ENCODE measurements around the gene ZNF211.

The ZNF211 gene

DNA sequence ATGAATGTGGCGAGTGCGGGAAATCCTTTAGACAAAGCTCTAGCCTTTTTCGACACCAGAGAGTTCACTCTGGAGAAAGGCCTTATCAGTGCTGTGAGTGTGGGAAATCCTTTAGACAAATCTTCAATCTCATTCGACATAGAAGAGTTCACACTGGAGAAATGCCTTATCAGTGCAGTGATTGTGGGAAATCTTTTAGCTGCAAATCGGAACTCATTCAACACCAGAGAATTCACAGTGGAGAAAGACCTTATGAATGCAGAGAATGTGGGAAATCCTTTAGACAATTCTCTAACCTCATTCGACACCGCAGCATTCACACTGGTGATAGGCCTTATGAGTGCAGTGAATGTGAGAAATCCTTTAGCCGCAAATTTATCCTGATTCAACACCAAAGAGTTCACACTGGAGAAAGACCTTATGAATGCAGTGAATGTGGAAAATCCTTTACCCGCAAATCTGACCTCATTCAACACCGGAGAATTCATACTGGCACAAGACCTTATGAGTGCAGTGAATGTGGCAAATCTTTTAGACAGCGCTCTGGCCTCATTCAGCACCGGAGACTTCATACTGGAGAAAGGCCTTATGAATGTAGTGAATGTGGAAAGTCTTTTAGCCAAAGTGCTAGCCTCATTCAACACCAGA lies 54.5 kb downstream of the ZNF211 start:
- H3K4me3 ChIP-seq (ENCODE audit: low read depth, low read length): no peak overlapping the region
- peaks cover 50% of the 10 kb centered on the region for H3K79me2 ChIP-seq (ENCODE audit: control insufficient read depth, insufficient read depth, low read length, unreplicated experiment)
- peaks cover 4% of the 10 kb centered on the region for H3K4me1 ChIP-seq (ENCODE audit: control insufficient read depth, insufficient read depth, low read length, unreplicated experiment)
- peaks cover 57% of the 10 kb centered on the region for H3K36me3 ChIP-seq (ENCODE audit: insufficient read depth, low read length)
- no peak overlapping the region for H3K27ac ChIP-seq (ENCODE audit: low read depth, low read length)
- no peaks in the 10 kb centered on the region for H3K27me3 ChIP-seq (ENCODE audit: insufficient read depth, low read length)
- no peak overlapping the region for H2AFZ ChIP-seq (ENCODE audit: low read length, unreplicated experiment)

DNA sequence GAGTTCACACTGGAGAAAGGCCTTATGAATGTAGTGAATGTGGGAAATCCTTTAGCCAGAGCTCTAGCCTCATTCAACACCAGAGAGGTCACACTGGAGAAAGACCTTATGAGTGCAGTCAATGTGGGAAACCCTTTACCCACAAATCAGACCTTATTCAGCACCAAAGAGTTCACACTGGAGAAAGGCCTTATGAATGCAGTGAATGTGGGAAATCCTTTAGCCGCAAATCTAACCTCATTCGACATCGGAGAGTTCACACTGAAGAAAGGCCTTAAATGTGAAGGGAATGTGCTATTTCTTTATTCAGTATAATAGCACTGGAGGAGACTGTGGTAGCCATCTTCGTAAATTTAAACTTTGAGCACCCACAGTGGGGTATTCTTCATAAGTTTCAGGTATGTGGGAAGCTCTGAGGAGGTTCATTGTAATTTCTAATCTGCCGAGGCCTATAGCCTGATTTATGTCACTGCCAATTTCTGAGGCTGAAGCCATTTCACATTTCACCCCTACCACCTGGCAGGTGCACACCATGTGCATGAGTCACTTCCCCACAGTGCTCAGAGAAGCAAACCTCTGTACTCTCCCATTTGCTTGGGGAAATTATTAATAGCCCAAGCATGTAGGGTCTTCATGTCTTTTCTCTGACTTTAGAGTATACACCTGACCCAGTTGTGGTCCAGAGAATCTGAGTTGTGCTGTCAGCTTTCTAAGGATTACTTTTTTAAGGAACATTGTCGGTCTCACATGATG lies 55.2 kb downstream of the ZNF211 start:
- H3K27ac ChIP-seq (ENCODE audit: low read depth, low read length): no peak overlapping the region
- peaks cover 57% of the 10 kb centered on the region for H3K36me3 ChIP-seq (ENCODE audit: insufficient read depth, low read length)
- no peak overlapping the region for H2AFZ ChIP-seq (ENCODE audit: low read length, unreplicated experiment)
- H3K79me2 ChIP-seq (ENCODE audit: control insufficient read depth, insufficient read depth, low read length, unreplicated experiment): peaks cover 43% of the 10 kb centered on the region
- H3K4me3 ChIP-seq (ENCODE audit: low read depth, low read length): no peak overlapping the region
- H3K4me1 ChIP-seq (ENCODE audit: control insufficient read depth, insufficient read depth, low read length, unreplicated experiment): peaks cover 1% of the 10 kb centered on the region
- no peaks in the 10 kb centered on the region for H3K27me3 ChIP-seq (ENCODE audit: insufficient read depth, low read length)

DNA sequence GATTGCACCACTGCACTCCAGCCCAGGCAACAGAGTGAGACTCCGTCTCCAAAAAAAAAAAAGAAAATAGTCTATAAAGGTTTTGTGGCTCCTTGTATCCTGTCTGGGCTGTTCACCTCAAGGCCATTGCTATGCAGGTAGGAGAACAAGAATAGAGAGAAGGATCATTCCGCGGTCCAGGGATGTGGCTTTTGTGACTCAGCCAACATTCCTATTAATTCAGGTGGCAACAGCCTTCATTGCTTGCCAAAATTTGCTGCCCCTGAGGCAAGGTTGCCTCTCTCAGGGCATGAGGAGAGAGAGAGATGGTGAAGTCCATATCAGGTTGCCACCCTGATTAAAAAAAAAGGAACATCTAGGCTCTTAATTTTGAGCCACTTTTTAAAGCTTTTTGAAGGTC lies 56.8 kb downstream of the ZNF211 start:
- Histone ChIP-seq H3K79me2 (ENCODE audit: control insufficient read depth, insufficient read depth, low read length, unreplicated experiment) (peaks cover 27% of the 10 kb centered on the region), H3K36me3 (ENCODE audit: insufficient read depth, low read length) (peaks cover 45% of the 10 kb centered on the region), H3K27me3 (ENCODE audit: insufficient read depth, low read length) (no peaks in the 10 kb centered on the region), H3K27ac (ENCODE audit: low read depth, low read length) (no peak overlapping the region), H2AFZ (ENCODE audit: low read length, unreplicated experiment) (no peak overlapping the region), H3K4me1 (ENCODE audit: control insufficient read depth, insufficient read depth, low read length, unreplicated experiment) (no peaks in the 10 kb centered on the region), H3K4me3 (ENCODE audit: low read depth, low read length) (no peak overlapping the region)
